H1 (cell line): ENCODE data around the gene HTN3. TPM values are rescaled to one million over a fixed set of nuclear protein-coding genes. Genes with fewer than 3 reads are reported as not detected.

ENCODE experiments used
- CHD7 ChIP-seq: fragments of 300-600 bp; sonication (generic); IDR thresholded peaks from 2 replicates; pipeline ENCODE4 v1.7.1; 2012; ENCODE audit warnings: low read length, moderate library complexity, mild to moderate bottlenecking, inconsistent platforms; ENCODE audit not compliant: insufficient replicate concordance
- JUN ChIP-seq: IDR thresholded peaks from 2 replicates; pipeline ENCODE4 v1.6.1; 2011; ENCODE audit warnings: low read depth, mild to moderate bottlenecking, improper control_type of control experiment, low read length
- JUND ChIP-seq: IDR thresholded peaks from 2 replicates; pipeline ENCODE4 v1.6.1; 2011; ENCODE audit warnings: mild to moderate bottlenecking, improper control_type of control experiment, low read length
- KDM1A ChIP-seq: fragments of 200-600, 300-600 bp; sonication (generic); IDR thresholded peaks from 2 replicates; pipeline ENCODE4 v1.7.1; 2016; ENCODE audit warnings: mild to moderate bottlenecking, low read length, borderline replicate concordance
- POU5F1 ChIP-seq: IDR thresholded peaks from 2 replicates; pipeline ENCODE4 v1.6.1; 2011; ENCODE audit warnings: low read depth, mild to moderate bottlenecking, low read length, moderate library complexity
- polyA plus RNA-seq, 7 experiments: library from polyadenylated mRNA; depleted of rRNA in 3 of 7; stranded (reverse) in 5 of 7; unstranded in 2 of 7; fragments of >200 nt in 5 of 7; fragments of 200-250 nt in 2 of 7; gene quantifications; 1 replicate in 5 of 7; 2 replicates in 1 of 7; 4 replicates in 1 of 7; pipeline versions ENCODE4 v1.2.1 to v1.2.3, GENCODE V29; 2011 to 2013; ENCODE audit warnings: missing spikeins in 2 of 7, mixed read lengths in 2 of 7
- total RNA-seq: library from RNA; stranded (reverse); fragmentation: NEBNext Ultra II Directional; extraction: Animal tissue kit (Norgen Biotek cat#: 25700); gene quantifications from 2 replicates; pipeline ENCODE4 v1.2.1, GENCODE V29; 2021
- TF ChIP-seq, protein P1 (sequence below): IDR thresholded peaks from 2 replicates; pipeline ENCODE4 v1.6.1; 2011; ENCODE audit warnings: low read depth, mild to moderate bottlenecking, low read length; ENCODE audit not compliant: insufficient read depth
- TF ChIP-seq, protein P2 (sequence below): IDR thresholded peaks from 2 replicates; pipeline ENCODE4 v1.6.1; 2011; ENCODE audit warnings: low read length, improper control_type of control experiment

HTN3 gene
- total and polyA plus RNA-seq, 2 of the 8 experiments (the other 6 are each of a cell fraction or from before 2014, with no cell fraction given), result not detected

DNA sequence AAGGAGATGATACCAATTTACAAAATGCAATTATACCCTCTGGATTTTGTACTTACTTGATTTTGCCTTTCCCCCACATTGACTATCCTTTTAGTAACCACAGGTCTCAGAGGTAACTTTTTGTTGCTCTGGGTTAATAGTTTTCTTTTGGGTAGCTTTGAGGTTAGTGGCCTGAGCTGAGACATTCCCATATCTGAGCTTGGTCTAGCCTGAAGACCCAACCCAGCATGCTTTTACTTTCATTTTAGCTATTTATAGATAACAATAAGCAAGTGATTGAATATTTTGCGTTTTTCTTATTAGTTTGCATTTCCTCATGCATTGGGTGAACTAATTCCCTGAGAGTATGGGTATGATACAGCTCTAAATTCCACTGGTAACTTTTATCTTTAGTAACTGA is 33.7 kb downstream of the HTN3 start (continued):
- TF ChIP-seq CHD7, result no peak
- TF ChIP-seq JUND, result no peak
- no peak for TF ChIP-seq POU5F1
- TF ChIP-seq JUN, result no peak
- no peak for TF ChIP-seq KDM1A
- TF ChIP-seq, protein P1, sequence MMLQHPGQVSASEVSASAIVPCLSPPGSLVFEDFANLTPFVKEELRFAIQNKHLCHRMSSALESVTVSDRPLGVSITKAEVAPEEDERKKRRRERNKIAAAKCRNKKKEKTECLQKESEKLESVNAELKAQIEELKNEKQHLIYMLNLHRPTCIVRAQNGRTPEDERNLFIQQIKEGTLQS, result no peak
- TF ChIP-seq, protein P2, sequence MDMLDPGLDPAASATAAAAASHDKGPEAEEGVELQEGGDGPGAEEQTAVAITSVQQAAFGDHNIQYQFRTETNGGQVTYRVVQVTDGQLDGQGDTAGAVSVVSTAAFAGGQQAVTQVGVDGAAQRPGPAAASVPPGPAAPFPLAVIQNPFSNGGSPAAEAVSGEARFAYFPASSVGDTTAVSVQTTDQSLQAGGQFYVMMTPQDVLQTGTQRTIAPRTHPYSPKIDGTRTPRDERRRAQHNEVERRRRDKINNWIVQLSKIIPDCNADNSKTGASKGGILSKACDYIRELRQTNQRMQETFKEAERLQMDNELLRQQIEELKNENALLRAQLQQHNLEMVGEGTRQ, result no peak
